BJ (cell line): ENCODE data around the gene MRM1. TPM values are rescaled to one million over a fixed set of nuclear protein-coding genes. Genes with fewer than 3 reads are reported as not detected.
A peak's percentile ranks its signal among the peaks of the same experiment; 100 is the strongest.

ENCODE experiments used
- CTCF ChIA-PET: fragments of 350-600 bp; formaldehyde crosslinking; extraction: SDS; loops from one replicate; lab custom pipeline; 2021; ENCODE audit warnings: antibody characterized with exemption, inconsistent platforms; lab: Yijun Ruan, JAX
- POLR2A ChIA-PET: fragments of 300-600 bp; sonication (Branson Sonifier 250); formaldehyde crosslinking; extraction: SDS; loops from one replicate; lab custom pipeline; 2021; ENCODE audit warnings: antibody characterized with exemption; lab: Charles Lee
- DNase-seq: peaks from one replicate; pipeline ENCODE4 v3.0.0-alpha.2; 2011; ENCODE audit warnings: low read depth
- H3K27me3 ChIP-seq: 2 replicates; pipeline ENCODE4 v1.6.0; 2011; ENCODE audit warnings: low read length; ENCODE audit not compliant: control insufficient read depth, insufficient read depth
- H3K36me3 ChIP-seq: 2 replicates; pipeline ENCODE4 v1.5.1; 2011; ENCODE audit warnings: low read length; ENCODE audit not compliant: control insufficient read depth, insufficient read depth
- H3K4me3 ChIP-seq: 2 replicates; pipeline ENCODE4 v1.5.1; 2011; ENCODE audit warnings: low read depth, mild to moderate bottlenecking, control low read depth, low read length
- CTCF ChIP-seq: IDR thresholded peaks from 2 replicates; pipeline ENCODE4 v1.5.1; 2011; ENCODE audit warnings: low read depth, mild to moderate bottlenecking, control low read depth, inconsistent platforms, low read length, moderate library complexity; ENCODE audit not compliant: insufficient read depth
- polyA plus RNA-seq: library from polyadenylated mRNA; depleted of rRNA; stranded (reverse); fragments of >200 nt; gene quantifications from 2 replicates; pipeline ENCODE4 v1.2.3, GENCODE V29; 2011

MRM1 gene
- polyA plus RNA-seq, 1 experiment: 3.9 TPM

GRCh38 chr17:36641331-36641876 lies 40.0 kb downstream of the MRM1 start:
- DNase-seq: no peak
- ChIA-PET CTCF (interaction anchor here (2.1 to 2.3 kb wide), 2 partner anchors 11 to 15 kb away, joined by 5 to 6 read pairs; no protein-coding TSS in a partner anchor), POLR2A (no interaction called here)
- H3K27me3 ChIP-seq: peaks cover 47% of the 10 kb centered on the region
- H3K36me3 ChIP-seq: no peaks in the 10 kb centered on the region
- H3K4me3 ChIP-seq: peak overlapping the region; percentile 27
- TF ChIP-seq CTCF: no peak

GRCh38 chr17:36641877-36642845 lies 40.8 kb downstream of the MRM1 start:
- no peak for DNase-seq
- Histone ChIP-seq H3K27me3 (peaks cover 52% of the 10 kb centered on the region), H3K4me3 (peak overlapping the region; percentile 27), H3K36me3 (no peaks in the 10 kb centered on the region)
- CTCF ChIA-PET: interaction anchor here (1.1 to 2.3 kb wide), 4 partner anchors 11 to 406 kb away, joined by 3 to 6 read pairs (median 5); no protein-coding TSS in a partner anchor
- no peak for TF ChIP-seq CTCF
- POLR2A ChIA-PET: no interaction called here

DNA sequence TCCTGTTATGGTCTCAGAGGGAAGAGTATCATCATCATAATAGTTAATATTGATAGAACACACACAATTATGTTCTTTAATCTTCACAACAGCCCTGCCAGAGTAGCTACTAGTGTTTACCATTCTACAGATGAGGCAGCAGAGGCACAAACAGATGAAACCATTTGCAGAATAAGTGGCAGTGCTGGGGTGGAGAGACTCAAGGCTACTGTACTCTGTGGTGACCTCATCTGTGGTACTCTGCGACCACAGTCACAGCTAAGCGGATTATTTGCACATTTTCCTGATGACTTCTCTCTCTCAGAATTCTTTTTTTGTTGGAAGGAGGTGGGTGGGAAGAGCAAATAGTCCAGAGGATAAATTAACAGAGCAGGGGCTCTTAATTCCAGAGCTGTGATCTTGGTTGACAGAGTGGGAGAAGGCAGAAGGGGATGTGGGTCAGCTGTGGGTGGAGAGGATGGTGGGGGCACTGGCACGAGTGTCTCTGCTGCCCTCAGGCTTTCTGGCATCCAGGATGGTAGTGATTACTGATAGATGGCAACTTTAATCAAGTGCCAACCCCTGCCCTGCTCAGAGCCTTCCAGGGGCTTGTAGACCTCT lies 41.8 kb downstream of the MRM1 start:
- TF ChIP-seq CTCF: no peak
- H3K36me3 ChIP-seq: no peaks in the 10 kb centered on the region
- ChIA-PET CTCF (interaction anchor here (1.1 to 1.6 kb wide), 2 partner anchors 12 to 405 kb away, joined by 3 to 5 read pairs; no protein-coding TSS in a partner anchor), POLR2A (no interaction called here)
- peaks cover 51% of the 10 kb centered on the region for H3K27me3 ChIP-seq
- DNase-seq: no peak
- no peak overlapping the region for H3K4me3 ChIP-seq

DNA sequence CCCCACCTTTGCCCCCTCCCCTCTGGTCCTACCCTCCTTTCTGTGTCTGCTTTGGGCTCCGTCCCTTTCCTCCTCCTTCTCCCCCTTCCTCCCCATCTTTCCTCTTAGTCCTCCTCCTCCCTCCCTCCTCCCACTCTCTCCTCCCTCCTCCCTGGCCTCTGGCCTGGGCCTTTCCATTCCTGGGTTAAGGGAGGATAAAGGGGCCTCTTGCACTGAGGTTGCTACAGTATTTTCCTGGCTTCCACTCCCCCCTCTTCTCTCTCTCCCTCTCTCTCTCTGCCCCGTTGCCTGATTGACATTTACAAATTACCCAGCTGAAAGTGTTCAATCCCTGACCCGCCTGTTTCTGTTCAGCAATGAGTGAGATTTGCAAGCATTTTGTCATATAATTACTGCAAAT lies 44.0 kb downstream of the MRM1 start:
- TF ChIP-seq CTCF: no peak
- ChIA-PET POLR2A (no interaction called here), CTCF (no interaction called here)
- Histone ChIP-seq H3K36me3 (no peaks in the 10 kb centered on the region), H3K27me3 (peaks cover 42% of the 10 kb centered on the region), H3K4me3 (no peak overlapping the region)
- no peak for DNase-seq

GRCh38 chr17:36647636-36648035 lies 46.3 kb downstream of the MRM1 start:
- POLR2A ChIA-PET: no interaction called here

More at GRCh38 chr17:36647636-36648035, 46.3 kb downstream of the MRM1 start:
- DNase-seq: no peak
- Histone ChIP-seq H3K4me3 (no peak overlapping the region), H3K36me3 (no peaks in the 10 kb centered on the region), H3K27me3 (peaks cover 35% of the 10 kb centered on the region)
- CTCF ChIA-PET: no interaction called here
- TF ChIP-seq CTCF: no peak
